GM19351 (cell line): ENCODE data around the gene FBXO45.
"Not testable (repeated sequence)": the region's sequence is repeated elsewhere in the genome, so short reads cannot be mapped to it uniquely, and the experiment has no call there.

Experiments used
- ATAC-seq: cut with Tn5 transposase; IDR thresholded peaks from one replicate; pipeline ENCODE4 v1.9.1; 2021; ENCODE audit warnings: mild to moderate bottlenecking, moderate library complexity; ENCODE audit not compliant: unreplicated experiment

FBXO45 gene

GRCh38 chr3:196555295-196555694, 13.2 kb upstream of the FBXO45 start:
- no peak for ATAC-seq

- ATAC-seq = no peak
These were observed 11.2 kb upstream of the FBXO45 start for GRCh38 chr3:196557236-196557635.

DNA sequence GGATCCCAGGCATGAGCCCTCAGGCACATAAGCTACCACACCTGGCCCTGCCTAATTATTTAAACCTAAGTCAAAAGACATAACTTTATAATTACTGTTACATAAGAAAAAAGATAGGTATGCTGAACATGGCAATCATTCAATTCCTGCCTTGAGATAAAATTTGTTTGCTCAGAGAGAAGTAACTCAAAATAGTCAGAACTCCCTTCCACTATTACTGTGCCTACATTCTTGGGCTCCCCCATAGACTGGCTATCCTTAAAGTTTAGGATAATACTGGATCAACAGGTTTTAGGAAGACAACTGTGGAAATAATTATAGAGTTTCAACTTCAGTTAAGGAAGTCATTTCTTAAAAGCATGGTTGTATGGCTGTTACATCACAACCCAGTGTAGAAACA, 10.0 kb upstream of the FBXO45 start:
- no peak for ATAC-seq

GRCh38 chr3:196559826-196560225, 8.6 kb upstream of the FBXO45 start:
- ATAC-seq = no peak

DNA sequence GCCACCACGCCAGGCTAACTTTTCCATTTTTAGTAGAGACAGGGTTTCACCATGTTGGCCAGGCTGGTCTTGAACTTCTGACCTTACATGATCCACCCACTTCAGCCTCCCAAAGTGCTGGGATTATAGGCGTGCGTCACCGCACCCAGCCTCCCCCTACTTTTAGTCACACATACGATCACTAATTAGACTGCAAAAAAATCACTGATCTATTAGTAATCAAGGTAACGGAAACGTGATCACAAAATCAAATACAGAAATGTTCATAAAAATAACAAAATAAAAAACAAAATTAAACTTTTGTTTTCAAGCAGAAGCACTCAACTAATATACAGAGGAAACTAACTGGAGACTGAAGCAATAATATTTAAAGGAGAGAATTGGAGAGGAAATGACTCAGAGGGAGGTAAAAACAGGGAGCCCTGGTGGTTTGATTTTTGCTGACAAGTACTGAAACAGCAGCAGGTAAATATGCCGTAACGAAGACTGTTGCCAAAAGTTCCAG, 4.7 kb upstream of the FBXO45 start:
- no peak for ATAC-seq

GRCh38 chr3:196569003-196569516, 600 bp downstream of the FBXO45 start:
- ATAC-seq = peak; percentile 45

DNA sequence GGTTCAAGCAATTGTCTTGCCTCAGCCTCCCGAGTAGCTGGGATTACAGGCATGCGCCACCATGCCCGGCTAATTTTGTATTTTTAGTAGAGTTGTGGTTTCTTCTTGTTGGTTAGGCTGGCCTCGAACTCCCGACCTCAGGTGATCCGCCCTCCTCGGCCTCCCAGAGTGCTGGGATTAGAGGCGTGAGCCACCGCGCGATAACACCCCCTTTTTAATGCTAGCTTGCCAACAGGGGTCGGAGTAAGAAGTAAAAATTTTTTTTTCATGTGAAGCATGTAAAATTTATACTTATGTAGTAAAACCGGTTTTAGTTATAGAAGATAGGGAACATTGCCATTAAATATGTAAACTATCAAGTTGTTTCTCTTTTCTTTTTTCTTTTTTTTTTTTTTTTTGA, 1.9 kb downstream of the FBXO45 start:
- ATAC-seq = not testable (repeated sequence)

DNA sequence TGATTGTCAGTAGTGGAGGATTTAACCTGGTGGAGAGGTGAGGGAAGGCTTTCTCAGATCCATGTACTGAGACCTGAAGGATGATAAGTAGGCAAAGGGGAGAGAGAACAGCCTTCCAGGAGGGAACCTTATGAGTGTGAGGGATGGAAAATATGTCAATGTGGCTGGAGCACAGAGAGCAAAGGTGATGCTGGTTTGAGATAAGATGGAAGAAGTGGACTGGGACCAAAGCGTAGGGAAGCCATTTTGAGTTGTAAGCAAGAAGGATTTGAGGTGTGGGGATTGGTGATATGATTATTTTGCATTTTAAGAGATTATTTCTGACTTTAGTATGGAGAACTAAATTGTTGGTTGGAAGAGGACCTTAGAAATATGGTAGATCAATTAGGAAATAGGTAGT, 3.9 kb downstream of the FBXO45 start:
- ATAC-seq = no peak

GRCh38 chr3:196585044-196585757, 16.7 kb downstream of the FBXO45 start:
- no peak for ATAC-seq

DNA sequence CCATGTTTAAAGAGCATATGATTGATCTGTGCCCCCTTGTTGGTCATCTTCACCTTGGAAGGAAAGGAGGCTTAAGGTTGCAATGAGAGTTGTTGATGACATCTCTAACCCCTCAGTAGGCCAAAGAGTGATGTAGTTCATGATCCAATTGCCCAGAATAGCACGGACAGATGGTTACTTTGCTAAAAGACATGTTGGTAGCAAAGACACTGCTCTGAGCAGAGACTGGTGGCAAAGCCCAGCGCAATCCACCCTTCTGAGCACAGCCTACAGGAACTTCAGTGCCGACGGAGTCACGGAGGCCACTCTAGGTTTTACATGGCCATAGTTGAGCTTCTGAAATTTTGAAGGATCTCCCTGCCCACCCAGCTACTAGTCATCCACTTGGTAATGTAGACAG, 21.8 kb downstream of the FBXO45 start:
- no peak for ATAC-seq

- ATAC-seq = no peak
These were observed 27.9 kb downstream of the FBXO45 start for GRCh38 chr3:196596355-196596754.

- ATAC-seq = not testable (repeated sequence)
These were observed 29.7 kb downstream of the FBXO45 start for GRCh38 chr3:196597971-196598733.

DNA sequence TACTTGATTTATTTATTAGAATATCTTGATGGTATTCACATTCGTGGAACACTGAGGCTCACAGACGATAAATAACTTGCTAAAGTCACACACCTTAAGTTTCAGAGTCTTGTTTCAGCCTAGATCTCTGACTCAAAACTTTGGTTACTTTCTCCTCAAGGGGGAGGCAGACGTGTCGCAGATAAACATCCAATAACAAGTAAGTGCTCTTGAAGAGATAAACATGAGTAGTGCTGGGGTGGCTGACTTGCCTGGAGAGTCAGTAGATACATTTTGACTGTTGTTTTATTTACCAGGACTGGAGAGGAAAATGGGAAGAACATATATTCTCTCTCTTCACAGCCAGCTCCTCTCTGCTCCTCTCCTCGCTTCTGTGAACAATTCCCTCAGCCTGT, 31.3 kb downstream of the FBXO45 start:
- no peak for ATAC-seq

- no peak for ATAC-seq
These were observed 31.9 kb downstream of the FBXO45 start for GRCh38 chr3:196600359-196600758.

DNA sequence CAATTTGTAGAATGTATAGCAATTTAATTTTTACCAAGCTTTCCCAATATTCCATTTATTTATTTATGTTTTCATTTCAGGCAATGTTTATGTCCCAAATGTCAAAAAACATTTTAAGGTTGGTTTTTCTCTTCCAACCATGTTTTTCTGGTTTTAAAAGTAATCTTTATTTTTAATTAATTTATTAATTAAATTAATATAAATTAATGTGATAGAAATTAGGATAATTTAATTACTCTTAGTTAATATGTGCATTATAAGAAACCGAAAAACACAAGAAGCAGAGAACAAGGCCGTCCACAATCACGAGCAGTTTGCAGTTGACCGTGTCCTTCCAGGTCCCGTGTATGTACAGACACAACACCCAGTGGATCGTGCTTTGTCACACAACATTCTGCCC, 34.2 kb downstream of the FBXO45 start:
- ATAC-seq = no peak

DNA sequence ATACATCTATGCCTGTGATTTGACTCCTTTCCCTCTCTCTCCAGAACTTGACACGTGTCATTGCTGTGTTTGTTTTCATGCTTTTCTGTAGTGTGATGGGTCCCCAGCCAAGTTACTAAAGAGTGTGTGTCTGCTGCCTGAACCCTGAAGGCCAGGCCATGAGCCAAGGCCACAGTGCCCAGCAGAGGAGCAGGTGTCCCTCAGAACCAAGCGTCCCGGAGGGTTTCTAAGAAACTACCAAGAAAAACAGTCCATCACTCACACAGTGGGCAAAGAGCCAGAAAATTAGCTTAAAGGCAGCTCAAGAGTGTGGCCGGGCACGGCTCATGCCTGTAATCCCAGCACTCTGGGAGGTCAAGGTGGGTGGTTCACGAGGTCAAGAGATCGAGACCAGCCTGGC, 35.2 kb downstream of the FBXO45 start:
- no peak for ATAC-seq

DNA sequence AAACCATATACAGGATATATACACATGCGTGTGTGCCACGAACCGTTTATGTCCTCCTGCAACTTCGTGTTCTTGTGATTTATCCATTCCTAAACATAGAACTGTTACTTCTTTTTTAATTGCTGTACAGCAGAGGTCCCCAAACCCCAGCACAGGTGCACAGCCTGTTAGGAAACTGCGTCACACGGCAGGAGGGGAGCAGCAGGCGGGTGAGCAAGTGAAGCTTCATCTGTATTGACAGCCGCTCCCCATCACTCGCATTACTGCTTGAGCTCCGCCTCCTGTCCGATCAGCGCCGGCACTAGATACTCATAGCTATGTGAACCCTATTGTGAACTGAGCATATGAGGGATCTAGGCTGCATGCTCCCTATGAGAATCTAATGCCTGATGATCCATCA, 36.1 kb downstream of the FBXO45 start:
- ATAC-seq = peak; percentile 69

DNA sequence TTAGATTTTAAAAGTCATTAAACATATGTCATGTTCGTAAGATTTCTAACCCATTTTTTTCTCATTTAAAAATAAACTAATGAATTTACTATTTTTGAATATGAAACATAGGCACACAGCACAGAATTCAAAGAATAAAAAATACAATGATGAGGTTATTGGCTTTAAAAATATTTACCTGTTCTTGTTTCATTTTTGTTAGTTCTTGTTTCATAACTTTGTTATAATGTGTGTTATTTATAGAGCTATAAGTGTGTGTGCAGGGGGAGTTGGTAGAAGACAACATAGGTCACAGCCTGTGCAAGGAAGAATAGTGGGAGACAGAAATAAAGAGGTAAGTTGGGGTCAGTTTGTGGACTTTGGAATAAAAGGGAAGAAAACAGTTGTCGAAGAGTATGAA, 40.2 kb downstream of the FBXO45 start:
- ATAC-seq = no peak

DNA sequence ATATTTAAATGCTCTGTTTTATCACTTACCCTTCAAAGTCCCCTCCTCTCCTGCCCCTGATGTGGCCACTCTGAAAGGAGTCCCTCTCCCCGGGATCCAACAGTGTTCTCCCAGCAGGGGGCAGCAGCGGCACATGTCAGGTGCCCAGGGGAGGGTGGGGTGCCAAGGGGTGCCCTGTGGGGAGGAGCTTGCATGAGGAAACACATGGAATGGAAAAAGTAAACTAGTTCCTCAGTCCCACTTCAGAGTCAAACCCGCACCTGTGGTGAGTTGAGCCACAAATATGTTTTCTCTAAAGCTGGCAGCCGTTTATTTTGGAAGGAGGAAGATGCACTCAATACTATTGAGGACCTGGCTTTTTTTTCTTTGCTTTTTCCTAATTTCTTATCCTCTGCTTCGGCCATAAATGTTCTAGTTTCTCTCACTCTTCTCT, 40.9 kb downstream of the FBXO45 start:
- ATAC-seq = peak; percentile 83

DNA sequence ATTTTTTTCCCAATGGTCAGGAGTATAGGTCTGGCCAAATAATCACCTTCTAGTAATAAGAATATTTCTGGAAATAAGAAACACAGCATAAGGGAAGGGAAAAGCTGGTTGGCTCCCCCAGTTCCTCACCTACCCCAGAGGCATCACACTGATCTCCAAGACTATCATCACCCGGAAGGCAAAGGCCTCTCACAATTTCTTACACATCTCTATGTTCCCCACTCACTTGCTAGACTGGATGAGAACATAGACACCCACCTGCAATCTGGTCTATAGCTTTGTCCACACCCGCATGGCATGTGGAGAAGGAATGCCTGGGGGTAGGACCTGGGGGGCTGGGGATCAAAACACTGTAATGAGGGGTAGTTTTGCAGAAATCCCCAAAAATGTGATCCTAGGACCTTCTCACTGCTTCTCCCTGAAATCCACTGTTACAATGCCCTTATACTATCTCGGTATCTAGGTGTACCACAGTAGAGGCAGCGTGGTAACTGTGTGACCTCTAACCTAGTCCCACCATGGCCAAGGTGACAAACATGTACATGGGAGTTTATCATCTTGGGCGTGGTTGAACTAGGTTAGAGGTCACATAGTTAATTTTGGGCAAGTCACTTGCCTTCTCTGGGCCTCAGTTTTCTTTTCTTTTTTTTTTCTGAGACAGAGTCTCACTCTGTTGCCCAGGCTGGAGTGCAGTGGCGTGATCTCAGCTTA, 41.5 kb downstream of the FBXO45 start:
- no peak for ATAC-seq

GRCh38 chr3:196611761-196612483, 43.5 kb downstream of the FBXO45 start:
- ATAC-seq = no peak
